Measurements from ENCODE around the gene GNG4.
A peak's percentile ranks its signal among the peaks of the same experiment; 100 is the strongest.
"Not testable (repeated sequence)": the region's sequence is repeated elsewhere in the genome, so short reads cannot be mapped to it uniquely, and the experiment has no call there.

Gene GNG4

GRCh38 chr1:235579891-235580290, 69.7 kb downstream of the GNG4 start:
- DNase-seq: no peak

GRCh38 chr1:235575597-235575996, 74.0 kb downstream of the GNG4 start:
- no peak for DNase-seq

GRCh38 chr1:235573880-235574279, 75.7 kb downstream of the GNG4 start:
- DNase-seq: no peak

- not testable (repeated sequence) for DNase-seq
Measured at GRCh38 chr1:235572971-235573370, 76.6 kb downstream of the GNG4 start.

GRCh38 chr1:235571482-235571881, 78.1 kb downstream of the GNG4 start:
- no peak for DNase-seq

GRCh38 chr1:235567812-235568503, 81.6 kb downstream of the GNG4 start:
- no peak for DNase-seq

- DNase-seq: no peak
Measured at GRCh38 chr1:235566084-235566483, 83.5 kb downstream of the GNG4 start.

GRCh38 chr1:235563513-235564061, 86.0 kb downstream of the GNG4 start:
- no peak for DNase-seq

- no peak for DNase-seq
Measured at GRCh38 chr1:235562589-235562988, 87.0 kb downstream of the GNG4 start.

GRCh38 chr1:235558621-235559169, 90.9 kb downstream of the GNG4 start:
- DNase-seq: no peak

GRCh38 chr1:235557495-235557894, 92.1 kb downstream of the GNG4 start:
- no peak for DNase-seq

- DNase-seq: no peak
Measured at GRCh38 chr1:235556807-235557206, 92.8 kb downstream of the GNG4 start.

- DNase-seq: no peak
Measured at GRCh38 chr1:235553112-235553551, 96.5 kb downstream of the GNG4 start.

- DNase-seq: no peak
Measured at GRCh38 chr1:235552146-235552716, 97.4 kb downstream of the GNG4 start.

GRCh38 chr1:235549351-235550139, 100.0 kb downstream of the GNG4 start:
- DNase-seq: no peak

- DNase-seq: not testable (repeated sequence)
Measured at GRCh38 chr1:235546369-235547155, 103.0 kb downstream of the GNG4 start.

- no peak for DNase-seq
Measured at GRCh38 chr1:235545292-235545930, 104.2 kb downstream of the GNG4 start.

- not testable (repeated sequence) for DNase-seq
Measured at GRCh38 chr1:235542845-235543244, 106.7 kb downstream of the GNG4 start.

GRCh38 chr1:235533476-235534168, 116.0 kb downstream of the GNG4 start:
- no peak for DNase-seq

GRCh38 chr1:235532360-235532759, 117.2 kb downstream of the GNG4 start:
- peak; percentile 67 for DNase-seq

GRCh38 chr1:235527196-235527814, 122.3 kb downstream of the GNG4 start:
- DNase-seq: no peak

Data from fibroblast of skin of right quadriceps (primary cell).